ENCODE data around the gene GPC4.

GPC4 gene

GRCh38 chrX:133405498-133406185, 9.6 kb downstream of the GPC4 start:
- DNase-seq, result no peak

GRCh38 chrX:133403984-133404383, 11.3 kb downstream of the GPC4 start:
- DNase-seq, result no peak

GRCh38 chrX:133402830-133403625, 12.3 kb downstream of the GPC4 start:
- no peak for DNase-seq

GRCh38 chrX:133402042-133402453, 13.2 kb downstream of the GPC4 start:
- no peak for DNase-seq

- no peak for DNase-seq
Measured at GRCh38 chrX:133401536-133401935, 13.8 kb downstream of the GPC4 start.

- DNase-seq, result no peak
Measured at GRCh38 chrX:133399411-133399810, 15.9 kb downstream of the GPC4 start.

DNA sequence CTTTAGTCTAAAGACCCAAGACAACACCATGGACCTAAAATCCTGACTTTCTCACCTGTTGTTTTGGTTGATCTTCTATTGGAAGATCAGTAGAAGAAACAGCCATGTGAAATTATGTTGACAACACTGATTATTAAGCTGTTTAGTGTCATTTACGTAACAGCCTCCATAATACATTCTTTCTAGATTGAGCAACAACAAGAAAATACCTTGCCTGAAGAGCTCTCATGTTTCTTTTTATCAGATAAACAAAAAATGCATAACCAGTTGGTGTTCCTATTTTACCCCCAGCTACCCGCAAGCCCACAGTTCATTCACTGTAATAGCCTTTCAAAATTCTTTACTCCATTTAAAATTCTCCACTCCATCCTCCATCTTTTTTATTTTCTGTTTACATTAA, 20.5 kb downstream of the GPC4 start:
- no peak for DNase-seq

- no peak for DNase-seq
Measured at GRCh38 chrX:133392671-133393070, 22.6 kb downstream of the GPC4 start.

- DNase-seq, result no peak
Measured at GRCh38 chrX:133391111-133391510, 24.2 kb downstream of the GPC4 start.

GRCh38 chrX:133390676-133391075, 24.6 kb downstream of the GPC4 start:
- no peak for DNase-seq

GRCh38 chrX:133389975-133390374, 25.3 kb downstream of the GPC4 start:
- no peak for DNase-seq

DNA sequence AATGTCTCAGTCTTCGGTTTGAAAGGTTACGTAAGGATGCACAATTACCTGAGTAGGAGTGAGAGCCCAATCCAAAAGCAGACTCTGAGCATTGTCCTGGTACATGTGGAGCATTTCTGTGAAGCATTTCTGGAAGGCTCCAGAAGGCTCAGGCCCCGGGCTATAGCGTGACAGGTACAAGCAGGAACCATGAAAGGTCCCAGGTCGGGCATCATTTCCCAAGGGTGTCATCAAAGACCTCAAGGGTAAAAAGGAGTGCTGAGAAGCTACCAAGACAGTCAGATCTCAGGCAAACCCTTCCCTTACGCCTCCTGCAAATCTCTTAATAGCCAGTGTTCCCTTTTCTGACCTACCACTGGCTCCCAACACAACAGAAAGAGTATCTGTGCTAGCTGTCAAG, 30.8 kb downstream of the GPC4 start:
- DNase-seq, result no peak

GRCh38 chrX:133380711-133381619, 34.3 kb downstream of the GPC4 start:
- DNase-seq, result no peak

DNA sequence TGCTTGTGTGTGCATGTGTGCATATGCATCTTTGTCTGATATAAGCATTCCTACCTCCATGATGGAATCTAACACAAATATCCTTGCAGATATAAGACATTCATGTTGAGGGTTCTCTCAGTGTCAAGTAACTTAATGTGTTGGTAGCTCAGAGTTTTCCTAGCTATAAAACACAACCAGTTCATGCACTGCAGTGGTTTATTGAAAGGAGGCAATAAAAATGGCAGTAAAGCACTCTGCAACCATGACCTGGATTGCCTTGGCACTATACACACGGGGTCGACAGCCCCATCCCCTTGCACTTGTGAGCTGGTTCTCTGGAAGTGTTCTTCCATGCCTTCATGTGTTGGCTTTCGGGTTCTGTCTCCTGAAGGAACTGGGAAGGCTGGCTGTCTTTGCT, 38.9 kb downstream of the GPC4 start:
- DNase-seq, result no peak

DNA sequence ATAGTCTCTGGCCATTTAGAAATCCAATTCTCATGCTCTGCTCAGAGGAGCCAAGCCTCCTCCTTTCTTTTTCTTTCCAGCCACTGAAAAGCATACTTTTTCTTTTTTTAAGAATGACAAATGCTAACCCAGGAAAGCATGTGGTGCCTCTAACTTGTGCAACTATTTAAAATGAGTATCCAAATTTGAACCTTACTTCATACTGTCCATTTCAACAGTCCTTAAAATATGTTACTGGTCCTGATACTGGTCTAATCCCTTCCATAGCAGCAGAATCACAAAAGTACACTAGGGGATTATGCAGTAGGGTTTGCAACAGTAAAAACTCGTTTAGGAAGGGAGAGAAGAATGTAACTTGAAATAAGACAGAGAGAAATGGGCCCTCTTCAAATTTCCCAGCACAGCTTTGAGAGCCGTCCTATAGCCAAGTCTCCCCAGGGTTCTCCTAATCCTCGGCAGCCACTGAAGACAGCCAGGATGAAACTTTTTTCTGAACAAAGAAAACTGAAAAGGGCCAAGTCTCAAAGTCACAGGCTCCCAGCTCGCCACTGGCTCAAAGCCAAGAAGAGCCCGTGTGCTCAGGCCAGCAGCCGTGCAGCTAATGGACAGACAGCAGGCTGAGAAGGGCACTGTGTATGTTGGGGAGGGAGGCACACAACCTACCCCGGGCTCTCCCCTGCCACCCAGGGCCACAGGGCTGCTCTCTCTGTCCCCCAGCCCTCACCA, 39.5 kb downstream of the GPC4 start:
- DNase-seq, result no peak

- DNase-seq, result no peak
Measured at GRCh38 chrX:133374874-133375387, 40.4 kb downstream of the GPC4 start.

DNA sequence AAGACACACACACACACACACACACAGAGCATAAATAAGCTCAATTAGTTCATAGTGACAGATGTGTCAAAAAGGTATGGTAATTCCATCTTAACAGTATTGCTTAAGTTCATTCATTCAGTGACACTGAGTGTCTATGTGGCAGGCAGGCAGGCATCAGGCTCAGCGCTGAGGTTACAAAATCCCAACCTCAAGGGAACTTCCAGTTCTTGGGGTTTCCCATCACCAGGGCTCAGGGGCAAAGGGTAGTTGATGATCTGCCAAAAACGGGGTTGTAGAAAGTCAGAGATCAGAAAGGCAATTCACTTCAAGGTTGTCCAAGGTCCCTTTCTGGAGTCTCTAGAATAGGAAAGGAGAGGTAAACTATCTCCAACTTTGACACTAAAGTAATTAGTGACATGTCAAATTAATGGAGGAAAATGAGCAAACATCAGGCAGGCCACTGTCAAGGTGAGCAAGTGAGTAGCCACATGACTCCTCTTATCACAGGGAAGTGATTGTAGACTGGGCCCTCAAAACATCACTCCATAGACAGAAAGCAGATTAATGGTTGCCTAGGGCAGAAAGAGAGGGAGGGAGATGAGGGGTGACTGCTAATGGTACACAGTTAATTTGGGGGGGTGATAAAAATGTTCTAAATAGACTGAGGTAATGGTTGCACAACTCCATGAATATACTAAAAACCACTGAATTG, 41.8 kb downstream of the GPC4 start:
- no peak for DNase-seq

GRCh38 chrX:133370696-133371275, 44.5 kb downstream of the GPC4 start:
- DNase-seq, result no peak

DNA sequence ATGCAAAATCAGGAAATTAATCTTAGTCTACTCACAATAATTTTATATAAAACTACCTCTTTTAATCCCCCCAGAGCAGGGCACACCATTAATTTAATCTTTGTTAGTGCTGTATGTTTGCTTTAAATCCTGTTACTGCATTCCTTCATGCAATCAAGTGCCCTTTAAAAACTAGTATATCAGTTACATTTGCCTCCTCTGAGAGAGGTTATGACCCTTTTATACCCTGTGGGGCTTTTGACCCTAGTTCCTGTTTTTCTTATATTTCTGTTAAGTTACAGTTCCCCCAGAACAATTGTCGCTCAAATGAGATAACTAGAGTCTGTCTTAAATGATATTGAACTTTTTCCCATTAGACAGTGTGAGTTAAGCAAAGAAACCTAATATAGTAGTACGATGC, 46.2 kb downstream of the GPC4 start:
- DNase-seq, result no peak

- no peak for DNase-seq
Measured at GRCh38 chrX:133366735-133367134, 48.6 kb downstream of the GPC4 start.

GRCh38 chrX:133365871-133366611, 49.2 kb downstream of the GPC4 start:
- no peak for DNase-seq

Data from 8988T (cell line).